AG09309 (cell line): ENCODE data around the gene CREB5.

Experiments
- DNase-seq: peaks from one replicate; pipeline ENCODE4 v3.0.0-alpha.2; 2010; ENCODE audit warnings: low read depth
- H3K4me3 ChIP-seq: 2 replicates; pipeline ENCODE4 v1.5.1; 2011; ENCODE audit warnings: mild to moderate bottlenecking, low read depth, low read length, moderate library complexity; ENCODE audit not compliant: control insufficient read depth
- TF ChIP-seq, protein P1 (sequence below): IDR thresholded peaks from 2 replicates; pipeline ENCODE4 v1.5.1; 2011; ENCODE audit warnings: mild to moderate bottlenecking, low read depth, low read length, inconsistent platforms; ENCODE audit not compliant: insufficient read depth, control insufficient read depth; ENCODE audit errors: missing control alignments

The CREB5 gene

DNA sequence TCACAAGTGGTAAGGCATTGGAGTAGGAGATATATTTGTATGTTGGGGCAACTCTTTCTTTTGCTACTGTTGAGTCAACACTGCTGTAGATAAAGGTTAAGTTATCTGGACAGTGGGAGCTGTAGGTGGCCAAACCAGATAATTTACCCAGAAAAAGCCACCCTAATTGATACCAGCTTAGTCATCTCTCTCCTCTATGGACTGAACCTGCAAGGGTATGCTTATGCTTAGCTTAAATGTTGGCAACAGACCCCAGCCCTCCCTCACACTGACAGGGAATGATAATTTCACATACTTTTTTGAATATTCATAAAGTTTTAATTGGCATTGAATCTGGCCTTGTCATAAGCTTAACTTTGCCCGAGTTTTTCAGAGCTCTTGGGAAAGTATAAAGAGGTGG is 66.3 kb downstream of the CREB5 start:
- no peak for DNase-seq
- TF ChIP-seq, protein P1, sequence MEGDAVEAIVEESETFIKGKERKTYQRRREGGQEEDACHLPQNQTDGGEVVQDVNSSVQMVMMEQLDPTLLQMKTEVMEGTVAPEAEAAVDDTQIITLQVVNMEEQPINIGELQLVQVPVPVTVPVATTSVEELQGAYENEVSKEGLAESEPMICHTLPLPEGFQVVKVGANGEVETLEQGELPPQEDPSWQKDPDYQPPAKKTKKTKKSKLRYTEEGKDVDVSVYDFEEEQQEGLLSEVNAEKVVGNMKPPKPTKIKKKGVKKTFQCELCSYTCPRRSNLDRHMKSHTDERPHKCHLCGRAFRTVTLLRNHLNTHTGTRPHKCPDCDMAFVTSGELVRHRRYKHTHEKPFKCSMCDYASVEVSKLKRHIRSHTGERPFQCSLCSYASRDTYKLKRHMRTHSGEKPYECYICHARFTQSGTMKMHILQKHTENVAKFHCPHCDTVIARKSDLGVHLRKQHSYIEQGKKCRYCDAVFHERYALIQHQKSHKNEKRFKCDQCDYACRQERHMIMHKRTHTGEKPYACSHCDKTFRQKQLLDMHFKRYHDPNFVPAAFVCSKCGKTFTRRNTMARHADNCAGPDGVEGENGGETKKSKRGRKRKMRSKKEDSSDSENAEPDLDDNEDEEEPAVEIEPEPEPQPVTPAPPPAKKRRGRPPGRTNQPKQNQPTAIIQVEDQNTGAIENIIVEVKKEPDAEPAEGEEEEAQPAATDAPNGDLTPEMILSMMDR, result no peak
- H3K4me3 ChIP-seq, result no peak overlapping the region

DNA sequence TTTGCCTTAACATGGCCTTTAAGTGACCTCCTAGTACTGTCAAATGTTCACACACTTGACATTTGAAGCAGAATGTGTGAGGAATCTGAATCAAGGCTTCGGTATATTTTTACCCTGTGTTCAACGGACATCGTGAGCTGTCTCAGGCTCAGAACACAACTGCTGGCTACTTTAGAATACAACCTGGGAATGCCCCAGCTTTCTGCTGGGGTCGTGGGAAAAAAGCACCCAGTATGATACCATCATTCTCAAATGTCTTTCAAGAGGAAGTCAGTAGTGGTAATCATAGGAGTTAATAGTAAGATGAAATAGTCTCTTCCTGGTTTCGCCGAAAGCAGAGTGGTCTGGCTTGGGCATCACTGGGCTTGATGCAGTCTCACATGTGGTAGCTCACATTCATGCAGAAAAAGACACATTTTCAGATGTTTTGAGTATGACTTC is 67.2 kb downstream of the CREB5 start:
- TF ChIP-seq, protein P1, result no peak
- no peak overlapping the region for H3K4me3 ChIP-seq
- no peak for DNase-seq

DNA sequence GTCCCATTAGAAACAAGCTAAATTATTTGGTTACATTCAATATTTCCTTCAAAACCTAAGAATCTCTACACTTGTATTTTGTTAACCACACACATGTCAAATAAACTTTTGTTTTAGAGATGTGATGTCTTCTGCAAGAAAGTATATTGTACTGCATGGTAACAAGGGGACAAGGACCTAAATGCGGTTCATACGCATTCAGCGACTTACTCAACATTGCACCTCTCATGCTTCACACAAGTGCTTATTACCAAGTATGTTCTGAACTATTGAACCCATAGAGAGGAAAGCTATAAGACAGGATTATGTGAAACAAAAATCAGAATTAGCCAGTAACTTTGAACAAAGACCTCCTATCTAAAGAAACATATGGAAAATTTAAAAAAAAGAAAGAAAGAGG is 68.3 kb downstream of the CREB5 start:
- H3K4me3 ChIP-seq, result no peak overlapping the region
- TF ChIP-seq, protein P1, result no peak
- DNase-seq, result no peak

DNA sequence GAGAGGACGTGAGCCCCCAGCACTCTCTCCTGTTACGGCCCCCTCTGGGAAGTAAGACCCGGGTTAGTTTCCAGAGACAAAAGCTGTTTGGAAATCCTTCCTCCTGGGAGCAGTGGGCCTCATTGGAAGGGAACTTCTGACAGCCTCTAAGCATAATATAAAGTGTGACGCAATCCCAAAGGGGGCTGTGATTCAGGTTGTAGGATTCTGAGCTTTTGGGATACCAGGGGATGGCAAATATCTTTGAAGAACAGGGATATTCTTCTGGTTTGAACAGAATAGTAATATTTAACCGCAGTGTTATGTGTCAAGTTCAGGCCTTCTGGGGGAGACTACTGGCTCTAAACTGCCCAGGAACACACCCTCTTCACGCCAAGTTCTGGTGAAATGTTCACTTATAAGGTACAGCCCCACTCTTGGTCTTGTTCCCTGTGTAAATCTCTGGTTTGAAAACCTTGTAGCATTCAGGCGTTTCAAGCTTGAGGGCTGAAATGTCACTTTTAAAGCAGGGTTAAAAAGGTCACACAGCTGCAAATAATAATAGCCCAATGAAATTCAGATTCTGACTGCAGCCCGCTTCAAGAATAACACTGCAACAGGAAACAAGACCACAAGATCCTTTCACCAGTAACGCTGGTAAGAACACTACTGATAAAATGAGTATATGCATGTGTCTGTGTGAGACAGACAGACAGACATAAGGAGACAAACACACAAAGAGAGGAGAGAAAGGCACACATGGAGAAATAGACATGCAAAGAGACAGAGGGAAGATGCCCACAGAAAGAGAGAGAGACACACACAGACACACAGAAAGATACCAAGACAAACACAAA is 69.0 kb downstream of the CREB5 start:
- TF ChIP-seq, protein P1, result no peak
- H3K4me3 ChIP-seq, result no peak overlapping the region
- DNase-seq, result no peak

DNA sequence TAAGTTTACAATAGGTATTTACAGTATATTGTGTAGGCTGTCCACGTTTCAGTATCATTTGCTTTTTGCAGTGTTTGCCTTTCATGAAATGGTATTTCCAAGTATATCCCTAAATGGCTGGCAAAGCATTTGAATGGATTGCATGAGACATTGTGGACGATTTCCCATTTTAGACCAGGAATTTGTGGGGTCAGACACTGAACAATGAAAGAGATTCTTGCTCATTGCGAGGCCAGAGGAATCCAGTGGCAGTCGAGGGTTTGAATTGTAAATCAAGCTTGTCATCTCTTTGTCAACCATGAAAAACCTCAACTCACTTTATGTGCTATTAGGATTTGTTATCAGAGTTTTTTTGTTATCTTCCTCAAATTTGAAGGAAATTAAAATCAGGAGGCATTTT is 70.8 kb downstream of the CREB5 start:
- peak; percentile 59 for DNase-seq

DNA sequence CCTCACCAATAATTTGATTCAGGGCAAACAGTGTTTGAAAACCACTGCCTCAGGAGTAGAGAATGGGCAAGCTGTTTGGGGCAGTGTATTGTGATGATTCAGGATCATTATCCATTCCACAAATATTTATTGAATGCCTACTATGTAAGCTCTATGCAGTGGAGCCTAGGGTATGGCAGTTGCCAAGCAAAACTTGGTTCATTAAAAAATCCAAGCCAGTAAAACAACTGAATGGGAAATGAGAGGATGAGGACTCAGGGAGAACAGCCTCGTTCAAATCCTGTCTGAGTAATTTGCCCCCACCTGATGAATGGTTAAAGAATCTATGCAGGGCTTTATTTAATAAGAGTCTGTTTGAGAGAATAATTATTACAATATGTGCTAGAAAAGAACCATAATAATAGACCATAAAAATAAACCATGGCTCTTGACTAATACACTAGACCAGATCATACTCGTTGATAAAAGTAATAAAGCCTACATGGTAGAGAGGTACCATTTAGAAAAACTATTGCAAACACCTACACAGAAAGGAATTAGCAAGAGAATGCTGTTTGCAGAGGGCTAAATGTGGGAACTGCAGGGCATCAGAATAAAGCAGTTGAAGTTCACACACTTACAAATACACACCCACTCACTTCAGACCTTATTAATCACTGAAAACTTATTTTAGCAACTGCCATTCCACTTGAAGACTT is 71.7 kb downstream of the CREB5 start:
- TF ChIP-seq, protein P1, result no peak
- peak; percentile 85 for DNase-seq
- H3K4me3 ChIP-seq, result no peak overlapping the region

More for the DNA sequence above, 70.8 kb downstream of the CREB5 start:
- TF ChIP-seq, protein P1, result no peak
- H3K4me3 ChIP-seq, result no peak overlapping the region
